AG09309 (cell line): ENCODE data around the gene RBM20.
"Not testable (repeated sequence)": the region's sequence is repeated elsewhere in the genome, so short reads cannot be mapped to it uniquely, and the experiment has no call there.

Source experiments
- DNase-seq: peaks from one replicate; pipeline ENCODE4 v3.0.0-alpha.2; 2010; ENCODE audit warnings: low read depth
- H3K4me3 ChIP-seq: 2 replicates; pipeline ENCODE4 v1.5.1; 2011; ENCODE audit warnings: mild to moderate bottlenecking, low read depth, low read length, moderate library complexity; ENCODE audit not compliant: control insufficient read depth
- TF ChIP-seq, protein P1 (sequence below): IDR thresholded peaks from 2 replicates; pipeline ENCODE4 v1.5.1; 2011; ENCODE audit warnings: mild to moderate bottlenecking, low read depth, low read length, inconsistent platforms; ENCODE audit not compliant: insufficient read depth, control insufficient read depth; ENCODE audit errors: missing control alignments

The RBM20 gene

DNA sequence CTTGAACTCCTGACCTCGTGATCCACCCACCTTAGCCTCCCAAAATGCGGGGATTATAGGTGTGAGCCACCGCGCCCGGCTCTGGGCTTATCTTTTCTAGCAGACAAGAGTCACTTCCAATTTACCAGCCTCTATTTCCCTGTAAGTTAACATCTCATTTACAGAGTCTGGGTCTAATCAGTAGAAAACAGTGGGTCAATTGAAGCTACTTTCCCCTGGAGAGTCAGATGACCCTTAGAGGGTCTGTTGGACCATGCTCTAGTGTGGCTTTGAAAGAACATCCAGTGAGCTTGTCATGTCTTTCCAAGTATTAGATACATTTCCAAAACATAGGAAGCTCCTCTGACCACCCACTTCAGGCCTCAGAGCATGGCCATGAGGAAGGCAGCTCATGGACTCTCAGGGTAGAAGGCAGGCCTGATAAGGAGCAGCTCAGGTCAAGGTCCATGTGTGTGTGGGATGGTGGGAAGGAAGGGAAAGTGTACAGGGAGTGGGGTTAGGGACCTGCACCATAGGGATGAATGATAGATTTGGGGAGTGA, 27.6 kb upstream of the RBM20 start:
- TF ChIP-seq, protein P1, sequence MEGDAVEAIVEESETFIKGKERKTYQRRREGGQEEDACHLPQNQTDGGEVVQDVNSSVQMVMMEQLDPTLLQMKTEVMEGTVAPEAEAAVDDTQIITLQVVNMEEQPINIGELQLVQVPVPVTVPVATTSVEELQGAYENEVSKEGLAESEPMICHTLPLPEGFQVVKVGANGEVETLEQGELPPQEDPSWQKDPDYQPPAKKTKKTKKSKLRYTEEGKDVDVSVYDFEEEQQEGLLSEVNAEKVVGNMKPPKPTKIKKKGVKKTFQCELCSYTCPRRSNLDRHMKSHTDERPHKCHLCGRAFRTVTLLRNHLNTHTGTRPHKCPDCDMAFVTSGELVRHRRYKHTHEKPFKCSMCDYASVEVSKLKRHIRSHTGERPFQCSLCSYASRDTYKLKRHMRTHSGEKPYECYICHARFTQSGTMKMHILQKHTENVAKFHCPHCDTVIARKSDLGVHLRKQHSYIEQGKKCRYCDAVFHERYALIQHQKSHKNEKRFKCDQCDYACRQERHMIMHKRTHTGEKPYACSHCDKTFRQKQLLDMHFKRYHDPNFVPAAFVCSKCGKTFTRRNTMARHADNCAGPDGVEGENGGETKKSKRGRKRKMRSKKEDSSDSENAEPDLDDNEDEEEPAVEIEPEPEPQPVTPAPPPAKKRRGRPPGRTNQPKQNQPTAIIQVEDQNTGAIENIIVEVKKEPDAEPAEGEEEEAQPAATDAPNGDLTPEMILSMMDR: no peak
- no peak for DNase-seq
- H3K4me3 ChIP-seq: no peak overlapping the region

DNA sequence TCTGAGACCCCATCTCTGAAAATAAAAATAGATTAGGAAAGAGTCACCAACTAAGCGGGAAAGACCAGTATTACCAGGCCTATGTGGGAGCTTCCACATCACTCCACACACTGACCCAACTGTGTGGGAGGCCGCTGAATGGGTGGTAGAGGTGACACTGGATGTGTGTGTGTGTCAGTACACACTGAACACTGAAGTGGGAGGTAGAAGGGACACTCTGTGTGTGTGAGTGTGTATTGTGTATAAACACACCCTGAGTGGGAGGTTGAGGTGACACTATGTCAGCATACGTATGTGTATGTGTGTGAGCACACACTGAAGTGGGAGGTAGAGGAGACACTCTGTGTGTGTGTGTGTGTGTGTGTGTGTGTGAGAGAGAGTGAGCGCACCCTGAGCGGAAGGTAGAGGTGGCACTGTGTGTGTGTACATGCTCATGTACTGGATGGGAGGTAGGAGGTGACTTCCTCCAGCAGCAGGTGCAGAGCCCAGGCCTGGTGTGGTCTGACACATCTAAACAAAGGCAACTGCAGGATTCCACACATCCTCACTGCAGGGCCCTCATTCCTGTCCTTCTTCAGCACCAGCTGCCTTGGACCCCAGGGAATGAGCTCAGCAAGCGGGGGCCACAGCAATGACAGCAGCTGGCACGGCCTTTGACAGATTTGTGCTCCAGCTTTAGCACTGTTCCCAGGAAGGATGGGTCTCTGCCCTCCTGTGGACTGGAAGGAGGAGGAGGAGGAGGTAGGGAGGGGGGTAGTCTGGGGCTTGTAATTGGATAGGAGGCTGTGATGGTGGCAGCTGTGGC, 26.5 kb upstream of the RBM20 start:
- no peak overlapping the region for H3K4me3 ChIP-seq
- DNase-seq: no peak

DNA sequence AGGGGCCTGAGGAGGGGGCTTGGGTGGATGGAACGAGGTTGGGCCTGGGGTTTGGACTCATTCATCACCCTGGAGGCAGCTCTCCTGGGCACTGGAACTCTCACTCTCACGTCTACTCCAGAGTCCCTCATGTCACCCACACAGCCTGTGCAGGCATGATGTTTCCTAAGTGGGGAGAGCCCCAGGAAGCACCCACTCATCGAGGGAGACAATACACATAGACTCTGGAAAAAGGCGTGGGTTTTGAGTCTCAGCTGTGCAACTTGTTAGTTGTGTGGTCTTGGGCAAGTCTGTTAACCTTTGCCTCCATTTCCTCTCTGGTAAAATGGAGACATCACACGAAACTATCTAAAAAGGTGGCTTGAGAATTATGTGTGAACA, 25.9 kb upstream of the RBM20 start:
- no peak for DNase-seq
- TF ChIP-seq, protein P1: no peak
- H3K4me3 ChIP-seq: no peak overlapping the region

More for the DNA sequence above, 26.5 kb upstream of the RBM20 start:
- TF ChIP-seq, protein P1: no peak

DNA sequence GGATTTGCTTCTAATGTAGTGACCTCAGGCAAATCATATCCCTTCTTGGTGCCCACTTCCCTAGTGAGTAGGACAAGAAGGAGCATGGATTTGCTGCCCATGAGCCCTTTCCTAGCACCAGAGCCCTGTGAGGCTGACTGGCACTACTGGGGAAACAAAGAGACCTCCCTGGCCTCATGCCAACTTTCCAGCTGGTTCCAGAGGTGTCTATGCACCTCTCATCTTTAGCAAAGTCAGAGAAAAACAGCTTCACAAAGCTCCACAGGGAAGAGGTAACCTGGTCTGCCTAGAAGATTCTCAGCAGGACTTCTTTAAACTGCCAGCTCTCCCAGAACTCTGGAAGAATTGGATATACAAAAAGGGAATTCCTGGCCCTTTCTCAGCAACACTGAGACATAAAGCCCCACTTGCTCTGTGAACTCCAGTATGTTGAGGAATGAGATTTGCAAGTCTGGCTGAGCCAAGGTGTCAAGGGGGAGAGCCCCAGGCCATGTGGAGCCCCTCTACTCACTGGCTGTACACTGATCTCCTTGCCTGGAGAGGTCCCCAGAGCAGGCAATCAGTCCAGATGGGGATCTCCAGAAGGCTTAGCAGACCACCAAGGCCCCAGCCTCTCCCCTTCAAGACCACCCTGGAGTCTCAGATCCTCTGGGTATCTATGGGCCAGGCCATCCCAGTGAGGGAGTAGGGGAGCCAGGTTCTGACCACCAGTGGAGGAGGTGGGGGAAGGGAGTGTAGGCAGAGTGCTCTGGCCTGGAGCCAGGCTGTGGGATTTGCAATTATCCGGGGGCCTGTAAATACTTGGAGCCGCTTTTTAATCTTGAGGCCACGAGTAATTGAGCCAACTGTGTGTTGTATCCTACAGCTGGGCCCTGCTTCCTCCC, 24.4 kb upstream of the RBM20 start:
- no peak overlapping the region for H3K4me3 ChIP-seq
- TF ChIP-seq, protein P1: no peak
- no peak for DNase-seq

DNA sequence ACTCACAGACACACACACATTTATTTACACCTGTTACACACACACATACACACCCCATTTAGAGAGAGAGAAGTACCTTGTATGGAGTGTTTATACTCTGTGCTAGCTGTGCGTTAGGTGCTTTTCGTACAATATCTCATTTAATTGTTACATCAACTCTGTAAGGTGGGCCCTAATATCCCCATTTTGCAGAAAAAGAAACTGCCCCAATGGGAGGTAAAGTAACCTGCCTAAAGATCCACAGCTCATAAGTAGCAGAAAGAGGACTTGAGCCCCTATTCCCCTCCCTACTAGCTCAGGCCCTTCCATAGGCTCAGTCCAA, 23.8 kb upstream of the RBM20 start:
- no peak overlapping the region for H3K4me3 ChIP-seq
- no peak for DNase-seq
- TF ChIP-seq, protein P1: no peak

DNA sequence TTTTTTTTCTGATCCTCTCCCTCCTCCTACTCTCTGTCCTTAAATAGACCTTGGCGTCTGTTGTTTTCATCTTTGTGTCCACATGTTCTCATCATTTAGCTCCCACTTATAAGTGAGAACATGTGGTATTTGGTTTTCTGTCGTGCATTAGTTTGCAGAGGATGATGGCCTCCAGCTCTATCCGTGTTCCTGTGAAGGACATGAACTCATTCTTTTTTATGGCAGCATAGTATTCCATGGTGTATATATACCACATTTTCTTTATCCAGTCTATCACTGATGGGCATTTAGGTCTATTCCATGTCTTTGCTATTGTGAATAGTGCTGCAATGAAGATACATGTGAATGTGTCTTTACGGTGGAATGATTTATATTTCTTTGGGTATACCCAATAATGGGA, 20.8 kb upstream of the RBM20 start:
- DNase-seq, H3K4me3 ChIP-seq: not testable (repeated sequence)

DNA sequence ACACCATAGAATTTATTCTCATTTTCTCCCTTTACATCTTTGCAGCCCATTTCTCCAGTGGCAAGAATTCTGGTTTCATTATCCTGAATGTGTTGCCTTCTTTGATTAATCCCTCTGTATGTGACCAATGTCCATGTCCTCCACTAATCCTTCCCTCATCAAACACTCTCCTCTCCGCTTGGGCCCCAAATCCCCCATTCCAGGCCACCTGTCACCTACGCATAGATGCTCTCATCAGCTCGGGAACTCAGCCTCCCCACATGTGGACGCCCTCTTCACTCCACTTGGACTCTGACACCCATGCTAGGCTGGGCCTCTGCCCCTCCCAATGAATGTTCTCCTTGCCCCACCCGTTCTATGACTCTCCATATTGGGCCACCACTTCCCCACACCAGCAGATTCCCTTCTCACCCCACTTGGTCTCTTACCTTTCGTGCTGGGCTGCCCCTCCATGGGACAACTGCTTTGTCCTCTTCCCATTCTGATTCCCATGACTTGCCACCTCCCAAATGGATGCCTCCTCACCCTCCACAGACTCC, 18.7 kb upstream of the RBM20 start:
- DNase-seq: no peak
- TF ChIP-seq, protein P1: no peak
- H3K4me3 ChIP-seq: no peak overlapping the region
